GM18868 (cell line): ENCODE results near the gene HNF1B.
"Not testable (repeated sequence)": the region's sequence is repeated elsewhere in the genome, so short reads cannot be mapped to it uniquely, and the experiment has no call there.

Experiments
- ATAC-seq: cut with Tn5 transposase; IDR thresholded peaks from one replicate; pipeline ENCODE4 v1.9.1; 2021; ENCODE audit warnings: mild to moderate bottlenecking, moderate library complexity; ENCODE audit not compliant: unreplicated experiment

The HNF1B gene

DNA sequence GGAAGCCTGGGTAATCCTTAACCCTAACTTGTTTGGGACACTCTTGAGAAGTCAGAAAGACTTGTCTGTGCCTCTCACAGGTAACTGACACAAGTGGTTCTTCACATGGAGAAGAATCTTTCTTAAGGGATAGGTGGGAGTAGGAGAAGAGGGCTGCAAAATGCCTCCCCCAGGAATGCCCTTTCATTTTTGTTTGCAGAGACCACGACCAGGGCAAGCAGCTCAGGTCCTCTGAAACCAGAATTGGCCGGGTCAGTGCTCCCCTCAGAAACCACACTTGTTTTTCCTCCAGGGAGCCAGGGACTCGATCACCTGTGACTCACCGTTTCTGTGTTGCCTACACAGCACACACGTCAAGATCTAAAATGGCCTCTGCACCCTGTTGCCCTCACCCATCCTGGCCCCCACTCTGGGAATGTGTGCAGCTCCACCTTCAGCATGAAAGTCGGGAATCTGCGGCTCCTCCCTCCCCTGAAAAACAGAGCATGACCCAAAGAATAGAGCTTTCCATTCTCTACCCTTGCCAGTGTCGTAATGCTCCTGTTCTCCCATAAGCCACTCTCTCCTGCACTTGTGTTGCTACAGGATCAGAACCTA lies 36.1 kb downstream of the HNF1B start:
- no peak for ATAC-seq

GRCh38 chr17:37708008-37708615 lies 36.7 kb downstream of the HNF1B start:
- ATAC-seq = no peak

- ATAC-seq = no peak
Observed at GRCh38 chr17:37706446-37706845, 38.4 kb downstream of the HNF1B start.

DNA sequence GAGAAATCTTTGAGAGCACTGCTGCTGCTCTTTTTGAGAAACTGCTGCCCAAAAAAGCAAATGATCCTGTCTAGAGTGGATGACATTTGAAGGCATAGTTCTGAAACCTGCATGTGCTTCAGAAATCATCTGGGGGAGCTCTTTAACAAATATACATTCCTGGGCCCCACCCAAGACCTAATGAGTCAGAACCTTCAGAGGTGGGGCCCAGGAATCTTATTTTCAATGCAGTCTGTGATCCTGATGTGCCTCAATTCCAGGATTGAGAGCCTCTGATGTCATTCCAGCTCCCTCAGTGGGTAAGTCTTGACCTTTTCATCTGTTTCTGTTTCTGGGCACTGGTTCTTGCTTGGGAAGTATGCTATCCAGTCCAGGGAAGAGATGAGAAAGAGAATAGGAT lies 42.3 kb downstream of the HNF1B start:
- ATAC-seq = no peak

DNA sequence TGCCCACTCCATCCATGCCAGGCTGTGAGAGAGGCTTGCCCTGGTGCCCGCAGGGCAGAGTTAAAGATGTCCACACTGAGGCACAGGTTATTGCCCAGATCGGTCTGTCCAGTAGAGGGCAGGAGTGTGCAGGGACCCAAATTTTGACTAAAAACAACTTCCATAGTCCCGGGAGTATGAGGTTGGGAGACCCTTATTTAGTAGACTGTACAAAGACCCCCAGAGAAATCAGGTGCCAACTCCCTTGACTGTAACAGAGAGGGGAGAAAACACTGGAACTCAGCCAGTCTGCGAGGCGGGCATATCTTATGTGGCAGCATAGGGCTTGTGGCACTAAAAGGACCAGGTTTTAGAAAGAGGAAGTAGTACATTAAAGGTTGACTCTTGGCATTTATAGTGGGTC lies 43.4 kb downstream of the HNF1B start:
- no peak for ATAC-seq

- no peak for ATAC-seq
Observed at GRCh38 chr17:37700881-37701280, 44.0 kb downstream of the HNF1B start.

DNA sequence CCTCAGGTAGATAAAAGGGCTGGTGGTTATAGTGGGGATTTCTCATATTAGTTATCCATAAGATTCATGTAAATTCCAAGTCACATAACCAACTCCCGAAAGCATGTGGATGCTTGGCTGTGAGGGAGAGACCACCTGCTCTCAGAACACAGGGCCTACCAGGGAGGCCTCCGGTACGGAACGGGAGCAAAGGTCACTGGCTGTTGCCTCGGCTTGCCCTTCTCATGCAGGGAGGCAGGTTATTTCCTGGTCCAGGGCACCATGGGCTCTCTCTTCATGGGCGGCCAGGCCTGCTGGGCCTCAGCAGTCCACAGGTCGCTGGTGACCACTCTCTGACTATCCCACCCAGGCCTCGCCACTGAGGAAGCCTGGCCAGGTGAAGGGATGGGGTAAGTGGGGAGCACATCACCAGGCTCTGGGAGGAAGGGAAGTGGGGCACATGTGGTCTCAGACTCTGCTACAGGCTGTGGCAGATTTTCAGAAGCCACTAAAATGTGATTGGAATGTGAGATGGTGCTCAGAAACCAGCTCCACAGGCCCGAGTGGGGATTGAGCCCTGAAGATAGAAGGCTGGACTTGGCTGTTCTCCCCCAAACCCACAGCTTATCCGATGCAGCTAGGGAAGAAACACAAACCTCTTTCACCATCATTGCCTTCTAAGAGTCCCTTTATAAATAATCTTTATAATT lies 45.4 kb downstream of the HNF1B start:
- no peak for ATAC-seq

GRCh38 chr17:37698911-37699255 lies 46.0 kb downstream of the HNF1B start:
- ATAC-seq = no peak

- ATAC-seq = no peak
Observed at GRCh38 chr17:37698132-37698910, 46.5 kb downstream of the HNF1B start.

GRCh38 chr17:37697381-37697780 lies 47.5 kb downstream of the HNF1B start:
- ATAC-seq = no peak

- no peak for ATAC-seq
Observed at GRCh38 chr17:37696366-37696765, 48.5 kb downstream of the HNF1B start.

DNA sequence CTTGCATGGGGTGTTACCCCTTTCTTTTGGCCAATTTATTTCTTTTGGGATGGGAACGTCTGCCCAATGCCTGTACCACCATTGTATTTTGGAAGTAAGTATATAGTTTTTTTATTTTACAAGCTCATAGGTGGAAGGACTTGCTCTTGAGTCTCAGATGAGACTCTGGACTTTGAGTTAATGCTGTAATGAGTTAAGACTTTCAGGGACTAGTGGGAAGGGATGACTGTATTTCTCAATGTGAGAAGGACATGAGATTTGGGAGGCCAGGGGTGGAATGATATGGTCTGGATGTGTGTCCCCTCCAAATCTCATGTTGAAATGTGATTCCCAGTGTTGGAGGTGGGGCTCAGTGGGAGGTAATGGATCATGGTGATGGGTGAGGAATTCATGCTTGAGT lies 49.1 kb downstream of the HNF1B start:
- ATAC-seq = no peak

DNA sequence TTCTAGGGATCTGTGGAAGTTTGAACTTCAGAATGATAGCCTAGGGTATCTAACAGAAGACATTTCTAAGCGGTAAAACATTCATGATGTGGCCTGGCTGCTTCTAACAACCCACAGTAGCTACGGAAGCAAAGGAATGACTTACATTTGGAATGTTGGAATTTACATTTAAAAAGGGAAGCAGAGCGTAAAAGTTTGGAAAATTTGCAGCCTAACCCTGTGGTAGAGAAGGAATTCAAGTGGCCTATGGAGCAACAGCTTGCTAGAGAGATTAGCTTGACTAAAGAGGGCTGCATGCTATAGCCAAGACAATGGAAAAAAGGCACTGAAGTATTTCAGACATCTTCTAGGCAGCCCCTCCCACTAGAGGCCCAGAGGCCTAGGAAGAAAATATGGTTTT lies 50.1 kb downstream of the HNF1B start:
- ATAC-seq = no peak

GRCh38 chr17:37693328-37693727 lies 51.5 kb downstream of the HNF1B start:
- no peak for ATAC-seq

- ATAC-seq = no peak
Observed at GRCh38 chr17:37691807-37692206, 53.1 kb downstream of the HNF1B start.

- ATAC-seq = no peak
Observed at GRCh38 chr17:37689317-37689716, 55.5 kb downstream of the HNF1B start.

DNA sequence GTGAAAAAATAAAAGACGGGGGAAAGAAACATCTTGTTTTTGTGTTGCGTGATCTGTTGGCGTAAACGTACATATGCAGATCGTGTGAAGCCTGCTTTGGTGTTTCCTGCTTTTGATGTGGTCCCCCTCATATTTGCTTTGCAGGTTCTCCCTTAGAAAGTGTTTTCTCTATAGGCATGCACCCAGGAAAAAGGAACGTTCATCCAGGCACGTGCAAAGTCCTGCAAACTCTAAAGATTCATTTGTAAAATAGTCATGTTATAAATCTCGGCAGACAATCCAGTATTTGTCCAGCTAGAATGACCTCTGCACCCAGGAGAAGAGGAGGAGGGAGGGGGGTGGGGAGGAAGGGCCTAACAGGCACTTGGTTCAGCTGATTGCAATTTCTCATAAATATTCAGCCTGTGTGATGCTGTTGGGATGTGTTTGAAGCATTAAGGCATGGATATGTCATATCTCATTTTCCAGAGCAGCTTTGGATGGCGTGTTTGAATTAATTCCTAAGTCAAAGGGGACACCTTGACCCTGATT lies 61.3 kb downstream of the HNF1B start:
- ATAC-seq = no peak

- no peak for ATAC-seq
Observed at GRCh38 chr17:37682007-37682406, 62.9 kb downstream of the HNF1B start.

- ATAC-seq = not testable (repeated sequence)
Observed at GRCh38 chr17:37679995-37680394, 64.9 kb downstream of the HNF1B start.

- no peak for ATAC-seq
Observed at GRCh38 chr17:37678036-37678435, 66.8 kb downstream of the HNF1B start.

GRCh38 chr17:37677021-37677420 lies 67.8 kb downstream of the HNF1B start:
- ATAC-seq = no peak
